HepG2 (cell line): ENCODE results near the gene TMEM217. TPM values are rescaled to one million over a fixed set of nuclear protein-coding genes. Genes with fewer than 3 reads are reported as not detected.
A peak's percentile ranks its signal among the peaks of the same experiment; 100 is the strongest.

Source experiments
- polyA plus RNA-seq, 8 experiments: library from polyadenylated mRNA; depleted of rRNA in 3 of 8; stranded (reverse) in 7 of 8; unstranded in 1 of 8; fragments of >200 nt; fragmentation: Illumina TruSeq in 4 of 8; extraction: Trizol in 4 of 8; gene quantifications; 2 replicates each; pipeline versions ENCODE4 v1.2.1 to v1.2.3, GENCODE V29; 2011 to 2016; ENCODE audit warnings: low read depth in 4 of 8, missing spikeins in 1 of 8, mixed read lengths in 1 of 8; ENCODE audit not compliant: insufficient read depth in 1 of 8
- total RNA-seq, 5 experiments: library from RNA; depleted of rRNA; stranded (reverse); fragments of >200 nt; fragmentation: Illumina TruSeq; extraction: Trizol; gene quantifications; 2 replicates each; pipeline ENCODE4 v1.2.3, GENCODE V29; 2016; ENCODE audit warnings: low read depth in 1 of 5
- TF ChIP-seq, protein P1 (sequence below), 2 experiments: fragments of 450-650 bp in 1 of 2; sonication (generic) in 1 of 2; formaldehyde crosslinking in 1 of 2; IDR thresholded peaks; 2 replicates each; pipeline versions ENCODE4 v1.6.1 to v1.8.0; 2016 to 2022; ENCODE audit warnings: antibody characterized with exemption in 1 of 2, mild to moderate bottlenecking in 1 of 2, missing genetic modification reagents in 1 of 2
- TF ChIP-seq, protein P2 (sequence below): sonication (generic); formaldehyde crosslinking; IDR thresholded peaks from 2 replicates; pipeline ENCODE4 v1.5.0; 2020; ENCODE audit warnings: missing genetic modification reagents, mild to moderate bottlenecking, borderline replicate concordance

Gene TMEM217
- total and polyA plus RNA-seq, 2 of the 13 experiments (the other 11 are each of a cell fraction or from before 2014, with no cell fraction given): 2.3 to 3.4 TPM

DNA sequence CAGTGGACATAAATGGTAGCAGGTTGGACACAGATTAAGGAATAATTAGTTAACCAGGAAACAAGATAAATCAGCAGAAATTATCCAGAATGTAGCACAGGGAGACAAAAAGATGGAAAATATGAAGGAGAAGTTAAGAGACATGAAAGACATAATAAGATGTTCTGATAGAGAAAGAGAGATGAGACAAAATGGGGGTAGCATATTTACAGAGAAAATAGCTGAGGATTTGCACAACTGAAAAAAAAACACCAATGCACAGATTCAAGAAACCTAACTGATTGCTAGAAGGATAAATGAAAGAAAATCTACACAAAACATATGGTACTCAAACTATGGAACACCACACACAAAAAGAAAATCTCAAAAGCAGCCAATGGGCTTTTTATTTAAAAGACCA, 35.0 kb downstream of the TMEM217 start (continued):
- TF ChIP-seq, protein P1, sequence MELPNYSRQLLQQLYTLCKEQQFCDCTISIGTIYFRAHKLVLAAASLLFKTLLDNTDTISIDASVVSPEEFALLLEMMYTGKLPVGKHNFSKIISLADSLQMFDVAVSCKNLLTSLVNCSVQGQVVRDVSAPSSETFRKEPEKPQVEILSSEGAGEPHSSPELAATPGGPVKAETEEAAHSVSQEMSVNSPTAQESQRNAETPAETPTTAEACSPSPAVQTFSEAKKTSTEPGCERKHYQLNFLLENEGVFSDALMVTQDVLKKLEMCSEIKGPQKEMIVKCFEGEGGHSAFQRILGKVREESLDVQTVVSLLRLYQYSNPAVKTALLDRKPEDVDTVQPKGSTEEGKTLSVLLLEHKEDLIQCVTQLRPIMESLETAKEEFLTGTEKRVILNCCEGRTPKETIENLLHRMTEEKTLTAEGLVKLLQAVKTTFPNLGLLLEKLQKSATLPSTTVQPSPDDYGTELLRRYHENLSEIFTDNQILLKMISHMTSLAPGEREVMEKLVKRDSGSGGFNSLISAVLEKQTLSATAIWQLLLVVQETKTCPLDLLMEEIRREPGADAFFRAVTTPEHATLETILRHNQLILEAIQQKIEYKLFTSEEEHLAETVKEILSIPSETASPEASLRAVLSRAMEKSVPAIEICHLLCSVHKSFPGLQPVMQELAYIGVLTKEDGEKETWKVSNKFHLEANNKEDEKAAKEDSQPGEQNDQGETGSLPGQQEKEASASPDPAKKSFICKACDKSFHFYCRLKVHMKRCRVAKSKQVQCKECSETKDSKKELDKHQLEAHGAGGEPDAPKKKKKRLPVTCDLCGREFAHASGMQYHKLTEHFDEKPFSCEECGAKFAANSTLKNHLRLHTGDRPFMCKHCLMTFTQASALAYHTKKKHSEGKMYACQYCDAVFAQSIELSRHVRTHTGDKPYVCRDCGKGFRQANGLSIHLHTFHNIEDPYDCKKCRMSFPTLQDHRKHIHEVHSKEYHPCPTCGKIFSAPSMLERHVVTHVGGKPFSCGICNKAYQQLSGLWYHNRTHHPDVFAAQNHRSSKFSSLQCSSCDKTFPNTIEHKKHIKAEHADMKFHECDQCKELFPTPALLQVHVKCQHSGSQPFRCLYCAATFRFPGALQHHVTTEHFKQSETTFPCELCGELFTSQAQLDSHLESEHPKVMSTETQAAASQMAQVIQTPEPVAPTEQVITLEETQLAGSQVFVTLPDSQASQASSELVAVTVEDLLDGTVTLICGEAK (IDR thresholded peaks at IDR 0.05): 0 out of 2 replicates have a peak, but pooled peaks have one; percentile 5
- TF ChIP-seq, protein P1 (CRISPR knock-in tag; IDR thresholded peaks at IDR 0.05): no peak
- TF ChIP-seq, protein P2, sequence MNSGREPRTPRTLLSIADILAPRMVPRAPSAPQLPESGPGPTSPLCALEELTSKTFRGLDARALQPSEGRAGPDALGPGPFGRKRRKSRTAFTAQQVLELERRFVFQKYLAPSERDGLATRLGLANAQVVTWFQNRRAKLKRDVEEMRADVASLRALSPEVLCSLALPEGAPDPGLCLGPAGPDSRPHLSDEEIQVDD (CRISPR knock-in tag): no peak
